ENCODE measurements around the gene PDP2.

GRCh38 chr16:66848172-66848571 is 32.1 kb upstream of the PDP2 start:
- TF ChIP-seq CTCF (IDR thresholded peaks at IDR 0.05; ENCODE audit: insufficient read depth, low read length) (no peak), POLR2AphosphoS5 (IDR thresholded peaks at IDR 0.05; ENCODE audit: low read depth) (no peak)

Measured in HL-60 (cell line).